Naive B cell (primary cell): ENCODE data around the gene RFC5. TPM values are rescaled to one million over a fixed set of nuclear protein-coding genes. Genes with fewer than 3 reads are reported as not detected.
"Not testable (repeated sequence)": the region's sequence is repeated elsewhere in the genome, so short reads cannot be mapped to it uniquely, and the experiment has no call there.

Experiments
- ATAC-seq, 2 donors: fragments of 150-1000 bp; cut with Tn5 transposase; 2 replicates each; pipeline ENCODE4 v1.10.0; 2021; ENCODE audit warnings: low read depth in 2 of 2, mild to moderate bottlenecking in 2 of 2, moderate library complexity in 2 of 2
- DNase-seq: peaks from one replicate; pipeline ENCODE4 v3.0.0; 2022
- H3K27ac Mint-ChIP-seq, 6 donors: one replicate each; pipeline ENCODE4 v1.8.0; 2020 to 2022; ENCODE audit warnings: mild to moderate bottlenecking in 6 of 6, mixed read lengths in 6 of 6, moderate library complexity in 5 of 6, inconsistent platforms in 2 of 6
- H3K27me3 Mint-ChIP-seq, 3 donors: one replicate each; pipeline ENCODE4 v1.8.0; 2021 to 2022; ENCODE audit warnings: mixed read lengths in 3 of 3, mild to moderate bottlenecking in 1 of 3
- H3K36me3 Mint-ChIP-seq, 2 donors: one replicate each; pipeline ENCODE4 v1.8.0; 2020 to 2022; ENCODE audit warnings: mixed read lengths in 2 of 2, inconsistent platforms in 1 of 2, mild to moderate bottlenecking in 1 of 2
- H3K4me1 Mint-ChIP-seq, 3 donors: one replicate each; pipeline ENCODE4 v1.8.0; 2020 to 2022; ENCODE audit warnings: mixed read lengths in 3 of 3, inconsistent platforms in 1 of 3, mild to moderate bottlenecking in 1 of 3, moderate library complexity in 1 of 3
- H3K4me3 Mint-ChIP-seq, 8 donors: one replicate each; pipeline ENCODE4 v1.8.0; 2020 to 2022; ENCODE audit warnings: mild to moderate bottlenecking in 8 of 8, mixed read lengths in 8 of 8, moderate library complexity in 8 of 8, inconsistent platforms in 2 of 8
- H3K9me3 Mint-ChIP-seq, 7 donors: one replicate each; pipeline ENCODE4 v1.8.0; 2020 to 2022; ENCODE audit warnings: mixed read lengths in 7 of 7, mild to moderate bottlenecking in 5 of 7, inconsistent platforms in 2 of 7, moderate library complexity in 1 of 7
- polyA plus RNA-seq, 6 donors: library from polyadenylated mRNA; unstranded; fragments of 300-500 nt; fragmentation: Illumina TruSeq; gene quantifications; one replicate each; pipeline ENCODE4 v1.2.3, GENCODE V29; 2021; ENCODE audit warnings: low read depth in 6 of 6

RFC5 gene
- polyA plus RNA-seq, 6 donors from 2014 or later: 16.0 to 26.8 (median 24.1) TPM

DNA sequence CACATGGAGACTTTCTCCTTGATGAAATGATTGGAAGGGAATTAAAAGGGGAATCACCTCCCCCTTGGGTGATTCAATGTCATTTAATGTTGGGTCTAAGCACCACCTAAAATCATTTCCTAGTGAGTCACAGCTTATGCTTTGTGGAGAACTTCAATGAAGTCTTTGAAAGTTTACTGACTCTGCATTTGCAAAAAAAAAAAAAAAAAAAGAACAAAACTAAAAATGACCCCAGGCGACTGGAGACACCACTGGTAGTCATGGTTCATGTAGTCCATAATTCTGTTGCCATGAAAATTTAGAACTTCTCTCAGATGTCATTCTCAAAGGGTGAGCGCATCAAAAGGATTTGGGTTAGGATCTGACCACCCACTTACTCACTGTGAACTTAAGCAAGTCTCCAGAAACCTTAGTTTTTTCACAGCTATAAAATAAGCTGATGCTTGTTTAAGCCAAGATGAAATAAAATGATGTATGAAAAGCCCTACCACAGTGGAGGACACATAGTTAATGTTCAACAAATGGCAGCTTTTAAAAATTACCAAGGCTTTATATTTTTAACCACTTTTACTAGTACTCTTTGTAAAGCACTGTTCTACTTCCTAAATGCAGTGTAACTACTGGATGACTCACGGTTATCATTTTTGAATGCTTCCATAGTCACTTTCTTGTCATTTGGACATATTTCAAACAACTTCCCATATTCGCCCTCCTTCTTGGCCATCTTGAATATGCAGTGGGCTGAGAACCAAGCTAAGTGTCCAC lies 29.6 kb upstream of the RFC5 start:
- H3K27ac Mint-ChIP-seq: no peak overlapping the region

DNA sequence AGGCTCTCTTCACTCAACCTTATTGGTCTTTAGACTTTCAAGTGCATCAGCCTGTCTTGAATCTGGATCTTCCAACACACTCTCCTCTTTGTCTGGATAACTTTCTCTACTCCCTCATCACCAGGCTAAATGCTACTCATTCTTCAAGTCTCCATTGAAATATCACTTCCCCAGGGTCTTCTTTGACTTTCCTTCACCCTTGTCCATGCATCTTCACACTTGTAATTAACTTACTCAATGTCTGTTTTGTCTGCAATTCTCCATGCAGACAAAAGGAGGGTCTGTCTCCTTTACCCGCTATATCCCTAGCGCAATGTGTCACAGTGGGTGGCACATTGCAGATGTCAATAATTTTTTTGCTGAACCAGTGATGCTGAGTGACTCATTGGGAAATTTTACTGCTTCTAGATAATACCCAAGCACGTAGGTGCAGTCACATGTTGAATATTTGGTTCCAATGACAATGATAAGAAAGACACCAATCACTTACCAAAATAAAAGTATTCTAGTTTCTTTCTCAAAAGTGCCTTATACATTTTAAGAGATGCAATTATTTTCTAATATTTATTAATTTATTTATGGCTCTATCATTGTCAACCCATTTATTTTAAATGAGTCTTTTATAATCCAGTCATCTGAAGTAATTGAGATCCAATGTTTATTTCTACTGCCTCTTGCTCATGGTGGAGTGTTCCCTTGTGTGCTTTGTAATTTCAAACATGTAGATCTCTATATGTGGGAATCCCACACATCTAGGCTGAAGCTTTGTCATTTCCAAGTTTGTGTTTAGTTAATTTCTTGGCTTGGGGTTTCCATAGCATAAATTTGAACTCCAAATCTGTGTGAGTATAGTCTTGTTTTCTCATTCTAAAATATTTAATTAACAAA lies 21.7 kb upstream of the RFC5 start:
- Mint-ChIP-seq H3K36me3 (peaks cover 0 to 8% of the 10 kb centered on the region in 2 donors), H3K9me3 (peaks cover 9 to 19% (median 10%) of the 10 kb centered on the region in 7 donors)
- no peak for ATAC-seq

More for the DNA sequence above, 29.6 kb upstream of the RFC5 start:
- Mint-ChIP-seq H3K4me3 (no peak overlapping the region), H3K27me3 (peaks cover 4 to 7% (median 5%) of the 10 kb centered on the region in 3 donors), H3K9me3 (peaks cover 5 to 15% (median 8%) of the 10 kb centered on the region in 7 donors), H3K36me3 (no peaks in the 10 kb centered on the region), H3K4me1 (no peaks in the 10 kb centered on the region)
- no peak for ATAC-seq
- DNase-seq: no peak

DNA sequence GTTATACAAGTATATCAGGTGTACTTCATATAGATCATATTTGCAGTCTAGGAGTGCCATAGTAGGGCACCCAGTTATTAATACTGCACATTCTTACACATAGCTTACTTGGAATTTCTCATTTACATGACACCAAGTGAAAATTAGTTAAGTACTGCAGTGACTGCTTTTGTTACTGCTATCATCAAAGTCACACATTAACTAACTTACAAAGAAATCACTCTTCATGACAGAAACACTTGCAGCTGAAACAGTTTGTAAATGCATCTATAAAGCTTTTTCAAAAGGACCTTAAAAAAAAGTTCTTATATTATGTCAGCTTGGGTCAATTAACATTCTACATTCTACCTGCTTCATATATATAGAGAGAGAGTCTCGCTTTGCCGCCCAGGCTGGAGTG lies 17.8 kb upstream of the RFC5 start:
- H3K36me3 Mint-ChIP-seq: peaks cover 0 to 8% of the 10 kb centered on the region in 2 donors
- H3K4me3 Mint-ChIP-seq: no peak overlapping the region
- no peaks in the 10 kb centered on the region for H3K4me1 Mint-ChIP-seq
- peaks cover 5 to 25% (median 10%) of the 10 kb centered on the region in 7 donors for H3K9me3 Mint-ChIP-seq
- ATAC-seq: no peak
- no peak for DNase-seq
- no peak overlapping the region for H3K27ac Mint-ChIP-seq
- H3K27me3 Mint-ChIP-seq: peaks cover 0 to 10% (median 0%) of the 10 kb centered on the region in 3 donors

More for the DNA sequence above, 21.7 kb upstream of the RFC5 start:
- H3K27me3 Mint-ChIP-seq: peaks cover 0 to 17% (median 0%) of the 10 kb centered on the region in 3 donors
- DNase-seq: no peak
- H3K4me3 Mint-ChIP-seq: no peak overlapping the region
- no peaks in the 10 kb centered on the region for H3K4me1 Mint-ChIP-seq
- no peak overlapping the region for H3K27ac Mint-ChIP-seq

DNA sequence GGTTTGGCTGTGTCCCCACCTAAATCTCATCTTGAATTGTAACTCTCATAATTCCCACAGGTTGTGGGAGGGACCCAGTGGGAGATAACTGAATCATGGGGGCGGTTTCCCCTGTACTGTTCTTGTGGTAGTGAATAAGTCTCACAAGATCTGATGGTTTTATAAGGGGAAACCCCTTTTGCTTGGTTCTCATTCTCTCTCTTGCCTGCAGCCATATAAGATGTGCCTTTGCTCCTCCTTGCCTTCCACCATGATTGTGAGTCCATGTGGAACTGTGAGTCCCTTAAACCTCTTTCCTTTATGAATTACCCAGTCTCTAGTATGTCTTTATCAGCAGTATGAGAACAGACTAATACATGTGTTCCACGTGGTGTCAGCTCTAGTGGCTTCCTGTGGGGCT lies 16.7 kb upstream of the RFC5 start:
- not testable (repeated sequence) for ATAC-seq, H3K36me3 Mint-ChIP-seq, H3K4me1 Mint-ChIP-seq, DNase-seq, H3K4me3 Mint-ChIP-seq, H3K27me3 Mint-ChIP-seq, H3K27ac Mint-ChIP-seq
- peaks cover 2 to 15% (median 8%) of the 10 kb centered on the region in 7 donors for H3K9me3 Mint-ChIP-seq

DNA sequence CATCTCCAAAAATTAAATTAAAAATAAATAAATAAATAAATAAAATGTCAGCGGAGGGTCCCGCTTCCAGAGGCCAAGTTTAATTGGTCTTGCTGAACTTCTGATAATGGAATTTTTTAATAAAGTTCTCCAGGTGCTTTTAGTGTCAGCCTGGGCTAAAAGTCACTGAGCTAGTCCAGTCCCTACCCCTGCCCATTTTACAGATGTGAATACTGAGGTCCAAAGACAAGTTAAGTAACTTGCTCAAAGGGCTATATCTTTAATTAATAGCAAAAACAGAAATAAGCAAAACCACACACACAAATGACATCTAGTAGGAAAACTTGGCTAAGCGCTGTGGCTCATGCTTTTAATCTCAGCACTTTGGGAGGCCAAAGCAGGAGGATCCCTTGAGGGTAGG lies 5.6 kb upstream of the RFC5 start:
- Mint-ChIP-seq H3K27ac (no peak overlapping the region), H3K4me1 (peaks cover 0 to 3% (median 0%) of the 10 kb centered on the region in 3 donors), H3K4me3 (no peak overlapping the region), H3K36me3 (no peaks in the 10 kb centered on the region), H3K9me3 (no peaks in the 10 kb centered on the region), H3K27me3 (peaks cover 0 to 4% (median 0%) of the 10 kb centered on the region in 3 donors)
- DNase-seq (no peak), ATAC-seq (no peak)

DNA sequence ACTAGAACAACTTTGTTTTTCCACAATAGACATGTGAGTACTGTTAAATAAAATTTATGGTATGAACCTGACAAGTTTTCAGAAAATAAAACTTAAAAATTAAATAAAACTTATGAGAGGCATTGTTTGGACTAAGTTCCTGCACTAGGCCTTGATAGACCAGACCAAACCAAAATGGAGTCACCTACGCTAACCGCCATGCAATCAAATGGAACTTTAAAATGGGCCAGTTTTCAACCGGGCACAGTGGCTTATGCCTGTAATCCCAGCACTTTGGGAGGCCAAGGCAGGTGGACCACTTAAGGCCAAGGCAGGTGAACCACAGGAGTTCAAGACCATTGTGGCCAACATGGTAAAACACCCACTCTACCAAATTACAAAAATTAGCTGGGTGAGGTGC lies 5.1 kb upstream of the RFC5 start:
- peaks cover 1 to 7% (median 3%) of the 10 kb centered on the region in 3 donors for H3K4me1 Mint-ChIP-seq
- H3K4me3 Mint-ChIP-seq: no peak overlapping the region
- H3K27me3 Mint-ChIP-seq: peaks cover 0 to 4% (median 0%) of the 10 kb centered on the region in 3 donors
- no peak overlapping the region for H3K27ac Mint-ChIP-seq
- ATAC-seq: no peak
- H3K36me3 Mint-ChIP-seq: no peaks in the 10 kb centered on the region
- no peaks in the 10 kb centered on the region for H3K9me3 Mint-ChIP-seq
- no peak for DNase-seq

DNA sequence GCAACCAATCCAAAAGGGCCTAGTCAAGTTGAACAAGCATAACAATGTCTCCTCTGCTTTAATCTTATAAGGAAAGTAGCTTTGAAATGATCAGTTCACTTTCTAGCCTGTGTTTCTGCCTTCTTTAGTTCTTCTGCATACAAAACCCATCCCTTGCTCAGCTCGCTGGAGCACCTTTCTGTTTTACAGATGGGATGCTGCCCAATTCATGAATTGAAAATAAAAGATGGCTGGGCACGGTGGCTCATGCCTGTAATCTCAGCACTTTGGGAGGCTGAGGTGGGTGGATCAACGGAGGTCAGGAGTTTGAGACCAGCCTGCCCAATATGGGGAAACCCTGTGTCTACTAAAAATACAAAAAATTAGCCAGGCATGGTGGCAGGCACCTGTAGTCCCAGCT lies 4.5 kb upstream of the RFC5 start:
- H3K9me3 Mint-ChIP-seq: no peaks in the 10 kb centered on the region
- H3K27me3 Mint-ChIP-seq: peaks cover 0 to 4% (median 0%) of the 10 kb centered on the region in 3 donors
- H3K36me3 Mint-ChIP-seq: no peaks in the 10 kb centered on the region
- H3K4me1 Mint-ChIP-seq: peaks cover 4 to 12% (median 8%) of the 10 kb centered on the region in 3 donors
- no peak for ATAC-seq
- DNase-seq: no peak
- no peak overlapping the region for H3K27ac Mint-ChIP-seq
- H3K4me3 Mint-ChIP-seq: no peak overlapping the region

DNA sequence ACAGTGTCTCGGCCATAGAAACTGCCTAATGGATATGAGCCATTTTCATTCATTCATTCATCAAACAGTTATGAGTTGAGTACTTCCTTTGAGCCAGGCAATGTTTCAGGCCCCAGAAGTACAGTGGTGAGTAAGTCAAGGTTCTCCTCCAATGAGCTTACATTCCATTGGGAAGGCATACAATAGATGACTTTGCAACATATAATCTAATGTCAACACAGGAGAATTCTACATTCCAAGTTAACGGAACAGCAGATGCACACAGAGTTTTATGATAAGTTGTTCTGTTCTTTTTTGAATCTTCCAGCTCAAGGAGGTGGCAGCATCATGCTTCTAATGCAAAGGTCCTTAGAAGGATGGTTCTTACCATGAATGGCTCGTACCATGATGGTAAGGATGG lies 3.2 kb upstream of the RFC5 start:
- Mint-ChIP-seq H3K27ac (no peak overlapping the region), H3K4me1 (peaks cover 13 to 25% (median 18%) of the 10 kb centered on the region in 3 donors), H3K36me3 (no peaks in the 10 kb centered on the region), H3K9me3 (no peaks in the 10 kb centered on the region), H3K27me3 (peaks cover 0 to 4% (median 0%) of the 10 kb centered on the region in 3 donors), H3K4me3 (peak overlapping the region in 1 of 8 donors; percentile 75)
- ATAC-seq (no peak), DNase-seq (no peak)

DNA sequence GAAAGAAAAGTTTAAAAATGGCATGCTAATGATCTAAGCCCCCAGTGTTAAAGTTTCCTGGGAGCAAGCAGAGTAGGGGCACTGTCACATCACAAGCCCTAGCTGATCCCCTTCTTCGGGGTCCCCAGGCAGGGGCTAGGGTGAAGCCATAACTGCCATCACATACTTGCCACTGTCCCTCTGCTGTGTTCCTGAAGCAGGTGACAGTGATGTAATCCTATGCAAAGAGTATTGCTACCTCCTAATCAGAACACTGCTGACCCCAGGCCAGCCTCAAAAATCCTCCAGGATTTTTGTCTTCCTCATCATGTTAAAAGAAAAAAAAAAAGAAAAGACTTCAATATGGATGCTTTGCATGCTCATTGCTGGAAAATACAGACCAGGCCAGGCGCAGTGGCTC lies 1.2 kb upstream of the RFC5 start:
- no peak for ATAC-seq
- no peak for DNase-seq
- Mint-ChIP-seq H3K4me3 (peak overlapping the region; percentile 12 to 92 (median 40)), H3K9me3 (no peaks in the 10 kb centered on the region), H3K4me1 (peaks cover 13 to 25% (median 18%) of the 10 kb centered on the region in 3 donors), H3K27me3 (no peaks in the 10 kb centered on the region), H3K36me3 (no peaks in the 10 kb centered on the region), H3K27ac (peak overlapping the region in 1 of 6 donors; percentile 30)

DNA sequence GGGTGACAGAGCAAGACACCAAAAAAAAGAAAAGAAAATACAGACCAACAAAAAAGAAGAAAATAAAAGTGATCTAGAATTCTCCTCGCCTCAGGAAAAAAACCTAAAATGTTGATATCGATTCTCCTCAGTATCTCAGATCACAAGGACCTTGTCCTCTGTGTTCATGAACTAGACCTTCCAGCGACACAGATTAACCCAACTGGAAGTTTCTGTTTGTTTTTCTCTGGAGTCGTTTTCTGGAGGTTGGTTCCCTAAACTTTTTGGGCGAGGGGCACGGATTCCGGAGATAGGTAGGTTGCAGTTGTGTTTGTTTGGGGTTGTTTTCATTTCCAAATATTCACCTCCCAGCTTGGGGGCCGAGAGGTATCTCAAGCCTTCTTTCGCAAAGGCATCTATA lies 559 bp upstream of the RFC5 start:
- H3K4me3 Mint-ChIP-seq: peak overlapping the region in 7 of 8 donors; percentile 80 to 93 (median 91)
- no peak for DNase-seq
- ATAC-seq: no peak
- peaks cover 13 to 25% (median 18%) of the 10 kb centered on the region in 3 donors for H3K4me1 Mint-ChIP-seq
- peaks cover 0 to 4% of the 10 kb centered on the region in 2 donors for H3K36me3 Mint-ChIP-seq
- no peaks in the 10 kb centered on the region for H3K9me3 Mint-ChIP-seq
- H3K27me3 Mint-ChIP-seq: no peaks in the 10 kb centered on the region
- H3K27ac Mint-ChIP-seq: peak overlapping the region in 3 of 6 donors; percentile 89 to 94 (median 93)

DNA sequence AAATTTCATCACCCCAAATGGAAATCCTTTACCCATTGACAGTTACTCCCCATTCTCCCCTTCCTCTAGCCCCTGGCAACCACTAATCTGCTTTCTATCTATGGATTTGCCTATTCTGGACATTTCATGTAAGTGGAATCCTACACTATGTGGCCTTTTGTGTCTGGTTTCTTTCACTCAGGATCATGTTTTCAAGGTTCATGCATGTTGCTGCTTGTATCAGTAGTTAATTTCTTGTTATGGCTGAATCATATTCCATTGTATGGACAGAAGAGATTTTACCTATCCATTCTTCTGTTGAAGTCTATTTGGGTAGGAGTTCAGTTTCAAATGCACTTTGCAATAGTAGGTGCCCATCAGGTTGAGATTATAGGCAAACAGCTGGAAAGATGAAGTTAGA lies 1.4 kb downstream of the RFC5 start:
- Mint-ChIP-seq H3K36me3 (peaks cover 5 to 12% of the 10 kb centered on the region in 2 donors), H3K4me1 (peaks cover 17 to 25% (median 23%) of the 10 kb centered on the region in 3 donors), H3K27ac (peak overlapping the region in 1 of 6 donors; percentile 93), H3K9me3 (no peaks in the 10 kb centered on the region), H3K4me3 (peak overlapping the region; percentile 61 to 93 (median 86)), H3K27me3 (no peaks in the 10 kb centered on the region)
- DNase-seq (no peak), ATAC-seq (no peak)

DNA sequence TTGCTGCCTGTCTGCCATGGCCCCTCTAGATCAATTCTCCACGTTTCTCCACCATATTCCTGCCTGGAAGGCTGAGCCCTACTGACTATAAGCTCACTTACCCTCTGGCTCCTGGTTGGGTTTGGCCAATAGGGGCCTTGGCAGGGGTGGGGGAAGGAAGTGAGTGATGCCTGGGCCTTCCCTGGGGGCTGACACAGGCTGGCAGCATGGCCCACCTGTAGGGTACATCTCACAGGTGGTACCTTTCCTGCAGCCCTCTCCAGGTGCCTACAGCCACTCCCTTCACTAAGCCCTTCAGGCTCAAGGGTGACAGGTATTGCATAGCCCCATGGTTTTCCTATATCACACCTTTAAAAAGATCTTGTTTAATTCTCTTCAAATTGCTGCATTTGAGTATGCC lies 3.5 kb downstream of the RFC5 start:
- Mint-ChIP-seq H3K36me3 (peaks cover 5 to 12% of the 10 kb centered on the region in 2 donors), H3K9me3 (no peaks in the 10 kb centered on the region), H3K27me3 (no peaks in the 10 kb centered on the region), H3K27ac (no peak overlapping the region), H3K4me3 (peak overlapping the region in 1 of 8 donors; percentile 12), H3K4me1 (peaks cover 17 to 25% (median 23%) of the 10 kb centered on the region in 3 donors)
- ATAC-seq: no peak
- DNase-seq: no peak

DNA sequence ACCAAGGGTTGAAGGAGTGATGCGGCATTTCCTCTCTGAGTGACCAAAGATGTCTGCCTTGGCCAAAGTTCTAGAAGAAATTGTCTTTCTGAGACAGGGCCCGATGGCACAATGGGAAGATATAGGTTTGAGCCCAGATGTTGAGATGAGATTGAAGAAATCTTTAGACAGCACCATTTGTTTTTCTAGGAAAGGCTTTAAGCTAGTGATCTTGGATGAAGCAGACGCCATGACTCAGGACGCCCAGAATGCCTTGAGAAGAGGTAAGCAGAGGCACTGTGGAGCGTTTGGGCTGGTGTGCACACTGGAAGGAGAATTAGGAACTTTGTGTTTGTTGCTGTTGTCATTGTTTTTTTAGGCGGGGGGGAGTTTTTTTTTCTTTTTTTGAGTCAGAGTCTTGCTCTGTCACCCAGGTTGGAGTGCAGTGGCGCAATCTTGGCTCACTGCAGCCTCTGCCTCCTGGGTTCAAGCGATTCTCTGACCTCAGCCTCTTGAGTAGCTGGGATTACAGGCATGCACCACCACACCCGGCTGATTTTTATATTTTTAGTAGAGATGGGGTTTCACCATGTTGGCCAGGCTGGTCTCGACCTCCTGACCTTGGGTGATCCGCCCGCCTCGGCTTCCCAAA lies 5.7 kb downstream of the RFC5 start:
- peaks cover 5 to 12% of the 10 kb centered on the region in 2 donors for H3K36me3 Mint-ChIP-seq
- not testable (repeated sequence) for H3K4me3 Mint-ChIP-seq, H3K9me3 Mint-ChIP-seq, ATAC-seq, DNase-seq, H3K27me3 Mint-ChIP-seq
- H3K27ac Mint-ChIP-seq: peak overlapping the region in 2 of 6 donors; percentile 50 to 93
- peaks cover 11 to 13% (median 11%) of the 10 kb centered on the region in 3 donors for H3K4me1 Mint-ChIP-seq
